Measurements from ENCODE around the gene CBLC.

The CBLC gene

GRCh38 chr19:44818466-44819031 is 40.9 kb downstream of the CBLC start:
- TF ChIP-seq CTCF (conservative IDR thresholded peaks at IDR 0.05; ENCODE audit: low read depth), result no peak
- H3K27ac ChIP-seq, result peak overlapping the region; percentile 5; the same call in 1 of the 2 replicates
- ChIA-PET POLR2A (ENCODE audit: low non-redundant PET) (no interaction called here), CTCF (no interaction called here)
- DNase-seq (ENCODE audit: low spot score), result no peak

- CTCF ChIA-PET, result interaction anchor here (0.6 to 1.0 kb wide), 2 partner anchors 25 to 324 kb away, joined by 3 to 5 read pairs; no protein-coding TSS in a partner anchor
- TF ChIP-seq CTCF (conservative IDR thresholded peaks at IDR 0.05; ENCODE audit: low read depth), result no peak
- POLR2A ChIA-PET (ENCODE audit: low non-redundant PET), result no interaction called here
- peak overlapping the region; percentile 14 for H3K27ac ChIP-seq
- DNase-seq (ENCODE audit: low spot score), result no peak
Measured at GRCh38 chr19:44819246-44819832, 41.6 kb downstream of the CBLC start.

- DNase-seq (ENCODE audit: low spot score), result no peak
- TF ChIP-seq CTCF (conservative IDR thresholded peaks at IDR 0.05; ENCODE audit: low read depth), result no peak
- POLR2A ChIA-PET (ENCODE audit: low non-redundant PET), result no interaction called here
- CTCF ChIA-PET, result interaction anchor here (0.8 to 1.1 kb wide), 2 partner anchors 11 to 97 kb away, joined by 3 to 4 read pairs; no protein-coding TSS in a partner anchor
- peak overlapping the region; percentile 57 for H3K27ac ChIP-seq
Measured at GRCh38 chr19:44820648-44821609, 43.2 kb downstream of the CBLC start.

- peak overlapping the region; percentile 57 for H3K27ac ChIP-seq
- POLR2A ChIA-PET (ENCODE audit: low non-redundant PET), result interaction anchor here (0.6 to 0.7 kb wide), 2 partner anchors 8 to 404 kb away, joined by 3 to 6 read pairs; no protein-coding TSS in a partner anchor
- CTCF ChIA-PET, result no interaction called here
- TF ChIP-seq CTCF (conservative IDR thresholded peaks at IDR 0.05; ENCODE audit: low read depth), result no peak
- DNase-seq (ENCODE audit: low spot score), result no peak
Measured at GRCh38 chr19:44822177-44822576, 44.5 kb downstream of the CBLC start.

- TF ChIP-seq CTCF (conservative IDR thresholded peaks at IDR 0.05; ENCODE audit: low read depth), result no peak
- ChIA-PET CTCF (interaction anchor here (0.6 to 1.4 kb wide), 4 partner anchors 17 to 294 kb away, joined by 3 to 6 read pairs (median 4); partner anchors contain the start of gene CEACAM20), POLR2A (ENCODE audit: low non-redundant PET) (interaction anchor here (0.6 kb wide), 1 partner anchor 8 kb away, joined by 3 read pairs; no protein-coding TSS in a partner anchor)
- no peak for DNase-seq (ENCODE audit: low spot score)
- peak overlapping the region; percentile 57 for H3K27ac ChIP-seq
Measured at GRCh38 chr19:44822670-44823372, 45.1 kb downstream of the CBLC start.

- peak overlapping the region; percentile 57; the same call in 1 of the 2 replicates for H3K27ac ChIP-seq
- ChIA-PET POLR2A (ENCODE audit: low non-redundant PET) (no interaction called here), CTCF (interaction anchor here (0.6 to 1.4 kb wide), 6 partner anchors 17 to 294 kb away, joined by 3 to 6 read pairs (median 4); partner anchors contain the start of gene CEACAM20)
- TF ChIP-seq CTCF (conservative IDR thresholded peaks at IDR 0.05; ENCODE audit: low read depth), result no peak
- DNase-seq (ENCODE audit: low spot score), result no peak
Measured at GRCh38 chr19:44823373-44823698, 45.6 kb downstream of the CBLC start.
